NT2/D1 (cell line): ENCODE data around the gene BFSP2.
"Not testable (repeated sequence)": the region's sequence is repeated elsewhere in the genome, so short reads cannot be mapped to it uniquely, and the experiment has no call there.

Experiments
- SUZ12 ChIP-seq: IDR thresholded peaks from 2 replicates; pipeline ENCODE4 v1.6.1; 2011; ENCODE audit not compliant: insufficient read length, insufficient read depth; ENCODE audit errors: extremely low read depth
- ZNF274 ChIP-seq: IDR thresholded peaks from 2 replicates; pipeline ENCODE4 v1.6.1; 2011; ENCODE audit warnings: mild to moderate bottlenecking, low read depth, low read length

DNA sequence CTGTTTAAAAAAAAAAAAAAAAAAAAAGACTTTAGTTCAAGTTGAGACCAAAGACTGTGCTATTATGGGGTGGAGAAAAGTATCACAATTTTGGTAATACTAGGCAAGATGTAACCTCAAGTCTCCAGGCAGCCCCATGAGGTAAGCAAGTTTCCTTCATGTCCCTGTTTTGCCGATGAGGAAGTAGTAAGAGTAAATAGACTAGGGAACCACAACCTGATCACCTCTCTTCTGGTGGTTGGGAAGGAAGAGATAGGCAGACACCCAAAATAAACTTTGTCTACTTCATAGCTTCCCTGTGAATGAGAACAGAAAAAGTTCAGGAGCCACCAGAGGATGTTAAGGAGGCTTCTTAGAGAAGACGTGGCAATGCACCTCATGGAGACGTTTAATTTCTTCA, 123.9 kb downstream of the BFSP2 start:
- TF ChIP-seq ZNF274, SUZ12: not testable (repeated sequence)
